ENCODE results near the gene MRPL20. TPM values are rescaled to one million over a fixed set of nuclear protein-coding genes. Genes with fewer than 3 reads are reported as not detected.
A peak's percentile ranks its signal among the peaks of the same experiment; 100 is the strongest.
"Not testable (repeated sequence)": the region's sequence is repeated elsewhere in the genome, so short reads cannot be mapped to it uniquely, and the experiment has no call there.

MRPL20 gene
- total RNA-seq, 2 experiments from 2014 or later: 111 to 117 TPM

DNA sequence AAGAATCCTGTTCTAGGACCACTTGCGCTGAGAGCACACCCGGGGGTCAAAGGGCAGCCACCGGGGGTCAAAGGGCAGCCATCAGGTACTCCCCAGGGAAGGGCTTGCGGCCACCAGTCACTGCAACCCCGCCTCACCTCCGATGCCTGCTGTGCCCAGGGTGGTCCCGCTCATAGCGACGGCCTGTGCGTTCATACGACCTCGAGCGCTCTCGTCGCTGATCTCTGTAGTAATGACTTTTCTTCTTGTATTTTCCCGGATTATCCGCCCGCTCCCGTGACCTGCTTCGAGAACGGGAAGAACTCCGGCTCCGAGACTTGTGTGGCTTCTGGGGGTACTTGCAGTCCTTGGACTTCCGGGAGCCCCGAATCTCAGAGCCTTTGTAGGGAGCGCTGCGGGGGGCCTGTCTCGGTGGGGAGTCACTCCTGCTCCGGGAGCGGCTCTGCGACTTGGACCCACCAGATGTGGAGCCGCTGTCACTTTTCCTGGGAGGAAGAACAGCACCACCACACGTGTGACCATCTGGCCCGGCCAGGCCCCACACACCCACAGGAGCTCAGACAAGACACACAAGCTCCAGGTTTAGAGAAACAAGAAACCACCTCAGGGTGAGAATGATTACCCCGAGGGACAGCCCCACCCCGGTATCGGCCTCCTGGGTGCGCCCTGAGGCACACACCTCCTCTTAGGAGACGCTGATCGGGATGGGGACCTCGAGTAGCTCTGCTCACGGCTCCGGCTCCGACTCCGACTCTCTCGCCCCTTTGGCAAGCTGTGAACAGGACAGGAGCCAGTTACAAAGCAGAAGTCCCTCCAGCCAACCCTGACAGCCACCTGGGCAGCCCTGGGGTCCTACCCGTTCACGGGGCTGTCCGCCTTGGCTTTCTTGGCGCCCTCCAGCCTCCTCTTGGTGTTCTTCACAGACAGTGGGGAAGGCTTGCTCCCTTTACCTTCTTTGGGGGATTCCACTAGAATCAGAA lies 19.7 kb downstream of the MRPL20 start:
- Mint-ChIP-seq H3K4me3 (no peak overlapping the region), H3K4me1 (ENCODE audit: low read depth) (peaks cover 3% of the 10 kb centered on the region), H3K9me3 (ENCODE audit: insufficient read depth) (no peaks in the 10 kb centered on the region), H3K27ac (no peak overlapping the region), H3K27me3 (ENCODE audit: low read depth) (no peaks in the 10 kb centered on the region), H3K36me3 (ENCODE audit: low read depth) (peaks cover 60% of the 10 kb centered on the region)
- POLR2A ChIA-PET: interaction anchor here (0.6 to 1.3 kb wide), 3 partner anchors 12 to 19 kb away, joined by 3 to 5 read pairs (median 4); partner anchors contain the start of gene AURKAIP1
- DNase-seq (no peak), ATAC-seq (no peak)
- CTCF ChIA-PET: no interaction called here

DNA sequence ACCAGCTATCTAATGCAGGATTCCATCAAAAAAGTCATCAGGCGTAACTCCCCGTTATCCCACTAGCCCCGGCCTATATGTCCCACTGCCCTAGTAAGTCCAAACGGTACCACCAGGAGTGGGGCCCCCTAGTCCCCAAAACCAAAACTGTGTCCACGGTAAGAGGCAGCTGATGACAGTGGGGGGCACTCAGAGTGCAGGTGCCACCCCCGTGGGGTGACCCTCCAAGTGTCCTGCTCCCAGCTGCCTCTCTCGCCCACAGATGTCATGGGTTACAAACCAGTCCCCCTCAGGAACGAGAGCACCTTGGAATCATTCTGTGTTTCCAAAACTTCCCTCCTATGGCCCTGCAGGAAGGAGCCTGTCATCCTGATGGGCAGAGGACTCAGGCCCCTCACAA lies 21.2 kb downstream of the MRPL20 start:
- Mint-ChIP-seq H3K9me3 (ENCODE audit: insufficient read depth) (no peaks in the 10 kb centered on the region), H3K4me1 (ENCODE audit: low read depth) (peaks cover 3% of the 10 kb centered on the region), H3K4me3 (no peak overlapping the region), H3K27ac (no peak overlapping the region), H3K36me3 (ENCODE audit: low read depth) (peaks cover 49% of the 10 kb centered on the region), H3K27me3 (ENCODE audit: low read depth) (no peaks in the 10 kb centered on the region)
- CTCF ChIA-PET: interaction anchor here (1.2 to 1.6 kb wide), 2 partner anchors 10 to 13 kb away, joined by 3 to 4 read pairs; partner anchors contain the start of gene CCNL2
- ATAC-seq (no peak), DNase-seq (no peak)
- POLR2A ChIA-PET: no interaction called here

DNA sequence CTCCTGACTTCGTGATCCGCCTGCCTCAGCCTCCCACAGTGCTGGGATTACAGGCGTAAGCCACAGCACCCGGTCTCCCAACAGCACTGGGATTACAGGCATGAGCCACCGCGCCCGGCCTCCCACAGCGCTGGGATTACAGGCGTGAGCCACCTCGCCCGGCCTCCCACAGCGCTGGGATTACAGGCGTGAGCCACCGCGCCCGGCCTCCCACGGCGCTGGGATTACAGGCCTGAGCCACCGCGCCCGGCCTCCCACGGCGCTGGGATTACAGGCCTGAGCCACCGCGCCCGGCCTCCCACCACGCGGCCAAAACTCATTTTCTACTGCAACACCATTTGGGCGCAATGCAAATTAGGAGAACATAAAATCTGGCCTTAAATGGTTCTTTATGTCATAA lies 21.8 kb downstream of the MRPL20 start:
- not testable (repeated sequence) for H3K27me3 Mint-ChIP-seq (ENCODE audit: low read depth); H3K27ac Mint-ChIP-seq; H3K9me3 Mint-ChIP-seq (ENCODE audit: insufficient read depth); H3K4me3 Mint-ChIP-seq; ATAC-seq; DNase-seq; H3K4me1 Mint-ChIP-seq (ENCODE audit: low read depth)
- ChIA-PET POLR2A (interaction anchor here (0.9 kb wide), 1 partner anchor 15 kb away, joined by 3 read pairs; no protein-coding TSS in a partner anchor), CTCF (interaction anchor here (1.2 to 1.6 kb wide), 2 partner anchors 10 to 14 kb away, joined by 3 to 4 read pairs; partner anchors contain the start of gene CCNL2)
- H3K36me3 Mint-ChIP-seq (ENCODE audit: low read depth): peaks cover 43% of the 10 kb centered on the region

DNA sequence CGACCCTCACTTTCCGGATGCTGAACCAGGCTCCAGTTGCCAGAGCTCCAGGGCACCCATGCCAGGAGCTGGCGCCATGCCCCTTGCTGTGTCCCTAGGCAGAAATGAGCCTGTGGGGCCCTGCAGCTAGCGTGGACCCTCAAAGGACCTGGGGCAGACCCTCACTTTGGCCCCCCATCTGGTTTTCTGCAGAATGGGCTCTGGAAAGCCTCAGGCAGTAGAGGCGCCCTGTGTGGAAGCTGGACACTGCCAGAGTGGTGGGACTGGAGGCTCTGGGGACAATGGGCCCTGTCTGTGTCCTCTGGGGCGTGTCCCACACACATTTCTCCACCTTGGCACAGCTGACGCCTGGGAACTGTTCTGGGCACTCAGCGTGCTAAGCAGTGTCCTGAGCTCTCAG lies 25.8 kb downstream of the MRPL20 start:
- Mint-ChIP-seq H3K36me3 (ENCODE audit: low read depth) (peaks cover 6% of the 10 kb centered on the region), H3K4me1 (ENCODE audit: low read depth) (peaks cover 5% of the 10 kb centered on the region), H3K4me3 (no peak overlapping the region), H3K27me3 (ENCODE audit: low read depth) (no peaks in the 10 kb centered on the region), H3K9me3 (ENCODE audit: insufficient read depth) (no peaks in the 10 kb centered on the region), H3K27ac (no peak overlapping the region)
- CTCF ChIA-PET: no interaction called here
- ATAC-seq (no peak), DNase-seq (no peak)
- POLR2A ChIA-PET: no interaction called here

DNA sequence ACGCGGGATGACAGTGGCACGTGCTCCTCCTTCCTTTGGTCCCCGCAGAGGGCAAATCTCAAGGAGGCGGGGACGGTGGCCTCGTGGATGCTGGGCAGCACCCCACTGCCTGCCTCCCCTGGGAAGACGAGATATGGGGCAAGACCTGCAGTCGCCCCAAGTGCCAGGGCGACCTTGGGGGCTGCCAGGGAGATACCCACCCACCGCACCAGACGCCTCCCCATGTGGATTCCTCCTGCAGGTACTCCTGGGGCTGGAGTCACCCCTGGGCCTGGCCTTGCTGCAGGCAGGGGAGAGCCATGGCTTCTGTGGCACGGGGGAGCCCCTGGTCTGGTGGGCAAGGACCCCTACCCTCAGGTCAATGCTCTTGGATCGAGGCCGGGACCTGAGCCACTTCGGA lies 26.2 kb downstream of the MRPL20 start:
- DNase-seq: no peak
- ChIA-PET CTCF (no interaction called here), POLR2A (no interaction called here)
- Mint-ChIP-seq H3K27me3 (ENCODE audit: low read depth) (no peaks in the 10 kb centered on the region), H3K4me3 (no peak overlapping the region), H3K36me3 (ENCODE audit: low read depth) (peaks cover 2% of the 10 kb centered on the region), H3K27ac (no peak overlapping the region), H3K9me3 (ENCODE audit: insufficient read depth) (no peaks in the 10 kb centered on the region), H3K4me1 (ENCODE audit: low read depth) (peaks cover 8% of the 10 kb centered on the region)
- ATAC-seq: no peak

DNA sequence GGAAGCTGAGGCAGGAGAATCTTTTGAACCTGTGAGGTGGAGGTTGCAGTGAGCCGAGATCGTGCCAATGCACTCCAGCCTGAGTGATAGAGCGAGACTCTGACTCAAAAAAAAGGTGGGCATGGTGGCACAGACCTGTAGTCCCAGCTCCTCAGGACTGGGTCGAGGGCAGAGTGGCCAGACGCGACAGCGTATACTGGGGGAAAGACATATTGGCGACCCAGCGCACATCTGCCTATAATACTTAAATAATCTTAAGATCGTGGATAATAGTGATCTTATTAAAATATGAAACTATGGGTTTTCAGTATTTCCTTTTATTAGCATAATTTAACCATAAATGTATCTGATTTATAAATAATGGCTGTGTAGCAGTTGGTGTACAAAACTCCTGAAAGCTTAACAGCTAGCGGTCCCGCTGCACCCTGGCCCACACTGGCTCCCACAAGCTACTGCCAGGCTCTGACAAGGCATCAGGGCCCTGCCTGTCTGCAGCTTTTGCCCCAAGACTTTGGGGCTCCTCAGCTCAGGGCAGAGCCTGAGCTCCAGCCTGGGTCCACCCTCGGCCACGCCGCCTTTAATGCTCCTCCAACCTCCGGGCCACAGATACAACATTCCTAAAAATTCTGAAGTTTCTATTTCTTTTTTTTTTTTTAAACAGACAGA lies 29.4 kb downstream of the MRPL20 start:
- no peak overlapping the region for H3K27ac Mint-ChIP-seq
- ATAC-seq (no peak), DNase-seq (no peak)
- peaks cover 13% of the 10 kb centered on the region for H3K36me3 Mint-ChIP-seq (ENCODE audit: low read depth)
- POLR2A ChIA-PET: interaction anchor here (4.4 kb wide), 1 partner anchor 21 kb away, joined by 41 read pairs; the partner anchor contains the start of gene CCNL2
- CTCF ChIA-PET: interaction anchor here (0.8 to 1.8 kb wide), 3 partner anchors 21 to 127 kb away, joined by 3 to 6 read pairs (median 3); partner anchors contain the start of gene CCNL2
- no peaks in the 10 kb centered on the region for H3K9me3 Mint-ChIP-seq (ENCODE audit: insufficient read depth)
- no peaks in the 10 kb centered on the region for H3K27me3 Mint-ChIP-seq (ENCODE audit: low read depth)
- H3K4me1 Mint-ChIP-seq (ENCODE audit: low read depth): peaks cover 21% of the 10 kb centered on the region
- no peak overlapping the region for H3K4me3 Mint-ChIP-seq

DNA sequence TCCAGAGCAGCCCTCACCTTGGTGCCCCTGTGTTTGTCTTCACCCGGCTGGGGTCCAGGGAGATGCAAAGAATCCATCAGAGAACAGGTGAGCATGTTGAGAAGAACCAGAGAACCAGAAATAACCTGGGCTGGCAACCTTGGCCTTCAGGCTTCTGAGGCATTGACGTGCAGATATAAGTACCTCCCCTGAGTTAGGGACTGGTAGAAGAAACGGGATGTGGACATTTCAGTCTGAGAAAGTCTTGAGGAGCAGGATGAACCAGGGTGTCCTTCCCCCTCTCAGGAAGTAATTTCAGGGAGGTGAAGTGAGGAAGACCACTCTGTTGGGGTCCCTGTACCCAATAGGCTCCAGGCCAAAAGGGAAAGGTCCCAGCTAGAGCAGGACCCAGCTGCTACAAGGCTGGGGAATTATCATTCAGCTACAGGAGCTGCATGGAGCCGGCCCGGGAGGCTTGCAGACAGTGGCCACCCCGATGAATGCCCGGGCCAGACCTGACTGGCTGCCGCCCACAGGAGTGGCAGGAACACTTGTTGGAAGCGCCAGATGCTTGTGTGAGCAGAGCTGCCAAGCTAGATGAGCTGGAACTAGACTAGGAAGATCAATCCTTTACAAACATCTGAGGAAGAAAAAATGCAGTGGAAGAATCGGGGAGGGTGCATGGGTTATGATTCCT lies 30.4 kb downstream of the MRPL20 start:
- peak overlapping the region; percentile 85 for H3K27ac Mint-ChIP-seq
- peaks cover 15% of the 10 kb centered on the region for H3K36me3 Mint-ChIP-seq (ENCODE audit: low read depth)
- peak overlapping the region; percentile 90 for H3K4me3 Mint-ChIP-seq
- H3K27me3 Mint-ChIP-seq (ENCODE audit: low read depth): no peaks in the 10 kb centered on the region
- ATAC-seq (no peak), DNase-seq (no peak)
- ChIA-PET POLR2A (interaction anchor here (0.8 to 4.4 kb wide), 2 partner anchors 22 to 28 kb away, joined by 3 to 41 read pairs; partner anchors contain the start of gene CCNL2), CTCF (interaction anchor here (0.8 to 2.5 kb wide), 4 partner anchors 22 to 128 kb away, joined by 3 to 8 read pairs (median 4); partner anchors contain the start of gene CCNL2)
- H3K4me1 Mint-ChIP-seq (ENCODE audit: low read depth): peaks cover 28% of the 10 kb centered on the region
- H3K9me3 Mint-ChIP-seq (ENCODE audit: insufficient read depth): no peaks in the 10 kb centered on the region

DNA sequence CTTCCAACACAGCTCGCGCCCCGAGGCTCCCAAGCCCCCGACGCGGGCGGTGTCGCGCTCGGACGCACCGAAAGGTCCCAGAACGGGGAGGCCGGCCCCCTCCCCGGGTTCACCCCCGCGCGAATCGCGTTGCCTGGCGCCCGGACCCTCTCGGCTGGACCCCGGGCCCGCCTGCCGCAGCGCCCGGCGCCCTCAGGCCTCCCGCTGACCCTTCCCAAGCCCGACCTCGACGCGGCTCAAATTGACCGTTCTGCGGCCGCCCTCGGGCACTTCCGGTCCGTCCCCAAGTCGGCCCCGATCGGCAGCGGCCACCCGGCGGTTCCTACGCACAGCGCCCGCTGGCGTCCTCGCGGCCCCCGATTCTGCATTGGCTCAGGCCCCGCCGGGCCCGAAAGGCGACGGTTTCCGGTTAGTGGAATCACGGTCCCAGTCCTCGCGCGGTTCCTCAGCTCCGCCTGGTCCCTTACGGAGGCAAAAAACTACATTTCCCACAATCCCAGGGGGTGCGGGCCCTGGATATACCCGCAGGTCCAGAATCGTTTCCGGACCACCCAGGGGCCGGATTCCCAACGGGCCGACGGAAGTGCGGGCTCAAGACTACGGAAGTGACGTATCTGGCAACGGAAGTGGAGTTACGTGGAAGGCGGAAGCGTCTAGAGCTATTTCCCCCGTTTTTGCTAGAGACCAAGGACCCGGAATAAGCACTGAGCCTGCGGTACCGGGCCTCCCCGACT lies 32.0 kb downstream of the MRPL20 start, which contains the start of gene AURKAIP1:
Gene AURKAIP1, minus strand, starts transcription at position 279 of the 734 bp plus-strand sequence. CDS start 451 bp downstream, outside the sequence.
- DNase-seq: peak; percentile 98
- H3K4me1 Mint-ChIP-seq (ENCODE audit: low read depth): peaks cover 40% of the 10 kb centered on the region
- peaks cover 15% of the 10 kb centered on the region for H3K36me3 Mint-ChIP-seq (ENCODE audit: low read depth)
- peak within 1 kb of the TSS; percentile 98 for H3K27ac Mint-ChIP-seq
- H3K9me3 Mint-ChIP-seq (ENCODE audit: insufficient read depth): no peaks in the 10 kb centered on the region
- ATAC-seq: peak; percentile 85
- H3K4me3 Mint-ChIP-seq: peak within 1 kb of the TSS; percentile 90
- CTCF ChIA-PET: interaction anchor here (0.6 to 2.5 kb wide), 10 partner anchors 11 to 816 kb away, joined by 3 to 8 read pairs (median 6); partner anchors contain the start of genes CCNL2 and DVL1
- no peaks in the 10 kb centered on the region for H3K27me3 Mint-ChIP-seq (ENCODE audit: low read depth)
- POLR2A ChIA-PET: interaction anchor here (0.7 to 4.4 kb wide), 14 partner anchors 12 to 361 kb away, joined by 3 to 41 read pairs (median 3); partner anchors contain the start of genes CCNL2, ISG15 and MRPL20

DNA sequence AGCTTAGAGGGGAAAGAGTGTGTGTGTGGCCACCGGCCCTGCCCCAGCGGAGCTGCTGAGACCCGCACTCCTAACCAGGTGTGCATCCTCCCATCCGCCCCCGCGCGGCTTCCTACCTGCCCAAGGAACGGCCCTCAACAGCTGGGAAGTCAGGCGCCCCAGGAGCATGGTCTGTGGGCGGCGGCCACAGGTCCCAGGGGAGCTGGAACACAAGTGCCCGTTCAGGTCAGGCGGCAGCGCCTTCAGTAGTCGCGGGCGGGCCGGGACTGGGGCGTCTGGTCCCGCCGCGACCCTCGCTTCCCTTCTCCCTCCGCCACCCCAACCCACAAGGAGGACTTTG lies 32.5 kb downstream of the MRPL20 start:
- Mint-ChIP-seq H3K9me3 (ENCODE audit: insufficient read depth) (no peaks in the 10 kb centered on the region), H3K27me3 (ENCODE audit: low read depth) (no peaks in the 10 kb centered on the region), H3K27ac (peak overlapping the region; percentile 98), H3K4me1 (ENCODE audit: low read depth) (peaks cover 40% of the 10 kb centered on the region), H3K4me3 (peak overlapping the region; percentile 90), H3K36me3 (ENCODE audit: low read depth) (peaks cover 15% of the 10 kb centered on the region)
- ATAC-seq (no peak), DNase-seq (no peak)
- ChIA-PET CTCF (interaction anchor here (1.1 to 2.5 kb wide), 6 partner anchors 22 to 69 kb away, joined by 3 to 8 read pairs (median 6); partner anchors contain the start of genes CCNL2 and DVL1), POLR2A (interaction anchor here (0.8 to 4.4 kb wide), 10 partner anchors 12 to 341 kb away, joined by 3 to 41 read pairs (median 4); partner anchors contain the start of genes CCNL2 and MRPL20)

DNA sequence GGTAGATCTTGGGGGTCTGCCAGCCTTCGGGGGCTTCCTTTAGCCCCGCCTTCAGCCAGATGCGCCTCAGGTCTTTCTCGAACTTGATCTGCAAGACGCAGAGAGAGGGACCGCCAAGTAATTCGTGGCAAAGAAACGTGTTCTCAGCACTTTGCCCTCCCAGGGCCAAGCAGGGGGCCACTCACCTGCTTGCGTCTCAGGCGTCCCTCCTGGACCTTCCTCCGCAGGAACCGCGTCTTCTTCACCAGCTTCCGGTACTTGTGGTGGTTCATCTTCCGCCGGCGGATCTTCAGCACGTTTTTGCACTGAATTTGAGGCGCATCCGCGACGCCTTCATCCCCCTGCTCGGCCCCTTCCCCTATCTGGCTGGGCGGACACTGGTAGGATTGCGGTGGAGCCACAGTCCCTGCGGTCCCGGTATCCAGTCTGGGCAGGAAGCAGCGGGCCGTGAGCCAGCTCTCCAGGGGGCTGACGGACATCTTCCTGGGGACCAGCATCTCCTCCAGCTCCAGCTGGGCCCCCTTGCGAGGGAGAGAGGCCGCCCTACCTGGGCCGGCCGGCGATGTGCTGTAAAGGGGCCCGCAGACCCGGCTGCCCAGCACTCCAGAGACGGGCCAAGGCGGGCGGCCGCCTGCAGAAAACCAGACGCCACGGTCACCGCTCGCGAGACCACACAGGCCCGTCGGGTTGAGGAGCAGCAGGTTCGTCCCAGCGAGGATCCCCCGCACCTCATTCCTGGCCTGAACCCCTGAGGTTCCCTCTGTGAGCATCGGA lies 33.1 kb downstream of the MRPL20 start:
- peaks cover 40% of the 10 kb centered on the region for H3K4me1 Mint-ChIP-seq (ENCODE audit: low read depth)
- CTCF ChIA-PET: interaction anchor here (1.4 to 2.5 kb wide), 4 partner anchors 24 to 69 kb away, joined by 6 to 8 read pairs (median 8); partner anchors contain the start of genes CCNL2 and DVL1
- peak overlapping the region; percentile 98 for H3K27ac Mint-ChIP-seq
- H3K27me3 Mint-ChIP-seq (ENCODE audit: low read depth): no peaks in the 10 kb centered on the region
- no peaks in the 10 kb centered on the region for H3K9me3 Mint-ChIP-seq (ENCODE audit: insufficient read depth)
- ATAC-seq (no peak), DNase-seq (no peak)
- H3K4me3 Mint-ChIP-seq: peak overlapping the region; percentile 90
- peaks cover 15% of the 10 kb centered on the region for H3K36me3 Mint-ChIP-seq (ENCODE audit: low read depth)
- POLR2A ChIA-PET: interaction anchor here (0.8 to 4.4 kb wide), 3 partner anchors 14 to 252 kb away, joined by 3 to 41 read pairs (median 4); partner anchors contain the start of gene CCNL2
